ENCODE data around the gene NUMB.

Gene NUMB

DNA sequence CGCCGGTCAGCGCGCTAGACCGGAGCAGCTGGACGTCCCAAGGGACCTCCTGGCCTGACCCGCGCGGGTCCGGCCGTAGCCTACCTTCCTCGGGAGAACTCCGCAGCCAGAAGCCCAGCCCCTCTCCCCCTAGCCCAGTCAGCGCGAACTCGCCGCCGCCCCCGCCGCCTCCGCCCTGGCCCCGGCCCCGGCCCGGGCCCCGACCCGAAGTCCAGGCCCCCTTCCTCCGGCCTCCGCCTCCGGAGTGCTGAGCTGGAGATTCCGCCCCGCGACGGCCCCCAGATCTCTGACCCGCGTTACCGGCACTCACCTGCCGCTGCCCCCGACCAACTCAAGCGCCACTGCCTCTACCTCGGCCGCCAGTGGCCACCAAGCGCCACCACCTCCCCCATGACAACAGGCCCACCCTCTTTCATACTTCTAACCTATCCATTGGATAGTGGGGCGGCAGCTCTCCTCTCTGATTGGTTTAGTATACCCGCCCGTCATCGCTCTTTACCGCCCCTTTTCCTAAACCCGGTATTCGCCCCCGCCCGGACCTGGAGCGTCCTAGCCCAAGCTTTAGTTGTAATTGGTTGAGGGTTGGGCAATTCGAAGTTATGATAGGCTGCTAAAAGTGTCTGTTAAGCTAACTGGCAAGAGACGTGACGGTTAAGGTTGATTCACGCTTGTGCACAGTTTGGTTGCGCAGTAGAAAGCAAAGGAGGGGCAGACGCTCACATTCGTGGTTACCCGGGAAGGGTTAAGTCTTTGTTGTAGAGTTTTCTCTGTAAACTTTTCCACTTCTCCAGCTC is at the start of gene NUMB:
TSS of gene NUMB (minus strand) at position 364 of the 794 bp plus-strand sequence. CDS start 102,795 bp downstream, outside the sequence.
- peak; percentile 68 for DNase-seq (ENCODE audit: low read depth)

DNA sequence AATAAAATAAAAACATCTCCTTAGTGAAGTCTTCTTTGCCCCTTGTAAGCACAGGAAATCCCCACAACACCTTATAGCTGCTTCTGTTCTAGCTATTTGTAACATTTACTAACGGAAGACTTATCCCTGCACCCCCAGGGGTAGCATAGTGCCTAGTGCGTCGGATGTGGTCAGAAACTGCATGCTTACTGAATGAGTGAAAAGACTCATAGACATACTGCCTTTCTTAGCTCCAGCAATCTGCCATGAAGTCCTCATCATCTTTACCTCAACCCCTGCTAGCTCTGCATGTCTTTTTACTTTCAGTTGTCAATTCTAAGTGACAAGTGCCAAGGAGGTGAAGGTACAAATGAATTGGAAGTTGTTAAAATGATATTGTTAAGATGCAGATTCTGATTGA is 45.3 kb upstream of the NUMB start:
- DNase-seq (ENCODE audit: low read depth): no peak

DNA sequence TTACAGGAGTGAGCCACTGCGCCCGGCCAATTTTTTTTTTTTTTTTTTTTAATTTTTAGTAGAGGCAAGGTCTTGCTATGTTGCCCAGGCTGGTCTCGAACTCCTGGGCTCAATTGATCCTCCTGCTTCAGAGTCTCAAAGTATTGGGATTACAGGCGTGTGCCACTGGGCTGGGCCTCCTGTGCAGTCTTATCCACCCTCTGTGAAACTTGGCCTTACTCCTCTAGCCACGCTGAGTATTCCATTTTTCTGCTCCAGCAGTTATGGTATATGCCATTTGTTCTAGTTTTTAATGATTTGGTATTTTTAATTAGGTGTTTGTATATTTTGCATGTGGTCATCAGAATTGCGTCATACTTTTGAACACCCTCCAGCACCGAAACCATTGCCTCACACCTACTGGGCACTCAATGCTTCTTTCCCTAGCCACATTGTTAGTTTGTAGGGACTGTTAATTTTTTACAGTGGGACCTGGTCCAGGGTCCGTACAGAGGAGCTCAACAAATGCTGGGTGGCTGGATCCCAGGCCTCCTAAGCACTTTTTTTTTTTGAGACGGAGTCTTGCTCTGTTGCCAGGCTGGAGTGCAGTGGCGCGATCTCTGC is 43.8 kb upstream of the NUMB start:
- no peak for DNase-seq (ENCODE audit: low read depth)

DNA sequence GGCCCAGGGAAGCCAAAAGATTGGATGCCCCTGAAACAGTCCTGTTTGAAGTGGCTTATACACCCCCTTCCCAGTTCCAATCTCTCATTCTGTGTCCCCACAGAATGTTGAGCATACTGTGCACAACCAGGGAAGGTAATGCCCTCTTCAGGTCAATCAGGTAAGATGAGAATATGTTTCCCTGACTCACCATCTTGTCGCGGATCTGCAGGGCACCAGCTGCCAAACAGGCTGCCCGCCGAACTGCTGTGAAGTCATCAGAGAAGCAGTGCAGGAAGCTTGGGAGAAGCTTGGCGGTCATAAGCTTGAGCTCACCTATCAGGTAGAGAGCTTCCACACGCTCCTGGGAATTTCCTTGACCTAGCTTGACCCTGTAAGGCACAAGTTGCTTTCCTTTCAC is 42.0 kb upstream of the NUMB start:
- DNase-seq (ENCODE audit: low read depth): no peak

DNA sequence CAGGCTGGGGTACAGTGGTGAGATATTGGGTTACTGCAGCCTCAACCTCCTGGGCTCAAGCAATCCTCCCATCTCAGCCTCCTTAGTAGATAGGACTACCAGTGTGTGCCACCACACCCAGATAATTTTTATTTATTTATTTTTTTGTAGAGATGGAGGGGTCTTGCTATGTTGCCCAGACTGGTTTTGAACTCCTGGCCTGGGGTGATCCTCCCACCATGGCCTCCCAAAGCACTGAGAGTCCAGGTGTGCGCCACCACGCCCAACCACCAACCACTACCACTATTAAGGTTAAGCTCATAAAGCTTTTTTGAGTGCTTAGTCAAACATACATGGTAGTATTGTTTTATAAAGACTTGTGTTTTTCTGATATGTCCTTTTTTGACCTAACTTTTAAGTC is 36.2 kb upstream of the NUMB start:
- DNase-seq (ENCODE audit: low read depth): no peak

DNA sequence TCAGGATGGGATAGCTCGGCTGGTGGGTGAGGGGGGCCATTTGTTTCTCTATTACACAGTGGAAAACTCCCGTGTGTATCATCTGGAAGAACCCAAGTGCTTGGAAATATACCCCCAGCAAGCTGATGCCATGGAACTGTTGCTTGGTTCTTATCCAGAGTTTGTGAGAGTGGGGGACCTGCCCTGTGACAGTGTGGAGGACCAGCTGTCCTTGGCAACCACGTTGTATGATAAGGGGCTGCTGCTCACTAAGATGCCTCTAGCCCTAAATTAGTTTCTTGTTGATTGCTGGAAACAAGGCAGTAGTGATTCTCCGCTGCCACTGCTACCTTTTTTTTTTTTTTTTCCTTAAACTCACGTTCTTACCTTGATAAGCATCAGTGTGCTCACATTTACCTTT is 34.3 kb upstream of the NUMB start:
- no peak for DNase-seq (ENCODE audit: low read depth)

DNA sequence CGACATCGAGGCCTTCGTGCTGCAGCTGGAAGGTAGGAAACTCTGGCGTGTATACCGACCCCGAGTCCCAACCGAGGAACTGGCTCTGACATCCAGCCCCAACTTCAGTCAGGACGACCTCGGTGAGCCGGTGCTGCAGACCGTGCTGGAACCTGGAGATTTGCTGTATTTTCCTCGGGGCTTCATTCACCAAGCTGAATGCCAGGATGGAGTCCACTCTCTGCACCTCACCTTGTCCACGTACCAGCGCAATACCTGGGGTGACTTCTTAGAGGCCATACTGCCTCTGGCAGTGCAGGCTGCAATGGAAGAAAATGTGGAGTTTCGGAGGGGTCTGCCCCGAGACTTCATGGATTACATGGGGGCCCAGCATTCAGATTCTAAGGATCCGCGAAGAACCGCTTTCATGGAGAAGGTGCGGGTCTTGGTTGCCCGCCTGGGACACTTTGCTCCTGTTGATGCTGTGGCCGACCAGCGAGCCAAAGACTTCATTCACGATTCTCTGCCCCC is 33.8 kb upstream of the NUMB start:
- no peak for DNase-seq (ENCODE audit: low read depth)

DNA sequence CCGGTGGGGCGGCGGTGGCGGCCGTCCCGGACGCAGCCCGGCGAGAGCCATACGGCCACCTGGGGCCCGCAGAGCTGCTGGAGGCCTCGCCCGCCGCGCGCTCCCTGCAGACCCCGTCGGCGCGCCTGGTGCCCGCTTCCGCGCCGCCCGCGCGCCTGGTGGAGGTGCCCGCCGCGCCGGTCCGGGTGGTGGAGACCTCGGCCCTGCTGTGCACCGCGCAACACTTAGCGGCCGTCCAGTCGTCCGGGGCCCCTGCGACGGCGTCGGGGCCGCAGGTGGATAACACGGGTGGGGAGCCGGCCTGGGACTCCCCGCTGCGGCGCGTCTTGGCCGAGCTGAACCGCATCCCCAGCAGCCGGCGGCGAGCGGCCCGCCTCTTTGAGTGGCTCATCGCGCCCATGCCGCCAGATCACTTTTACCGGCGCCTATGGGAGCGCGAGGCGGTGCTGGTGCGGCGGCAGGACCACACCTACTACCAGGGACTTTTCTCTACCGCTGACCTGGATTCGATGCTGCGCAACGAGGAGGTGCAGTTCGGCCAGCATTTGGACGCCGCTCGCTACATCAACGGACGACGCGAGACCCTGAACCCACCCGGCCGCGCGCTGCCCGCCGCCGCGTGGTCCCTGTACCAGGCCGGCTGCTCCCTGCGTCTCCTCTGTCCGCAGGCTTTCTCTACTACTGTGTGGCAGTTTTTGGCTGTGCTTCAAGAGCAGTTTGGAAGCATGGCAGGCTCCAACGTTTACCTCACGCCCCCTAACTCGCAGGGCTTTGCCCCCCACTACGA is 33.1 kb upstream of the NUMB start:
- DNase-seq (ENCODE audit: low read depth): peak; percentile 39

DNA sequence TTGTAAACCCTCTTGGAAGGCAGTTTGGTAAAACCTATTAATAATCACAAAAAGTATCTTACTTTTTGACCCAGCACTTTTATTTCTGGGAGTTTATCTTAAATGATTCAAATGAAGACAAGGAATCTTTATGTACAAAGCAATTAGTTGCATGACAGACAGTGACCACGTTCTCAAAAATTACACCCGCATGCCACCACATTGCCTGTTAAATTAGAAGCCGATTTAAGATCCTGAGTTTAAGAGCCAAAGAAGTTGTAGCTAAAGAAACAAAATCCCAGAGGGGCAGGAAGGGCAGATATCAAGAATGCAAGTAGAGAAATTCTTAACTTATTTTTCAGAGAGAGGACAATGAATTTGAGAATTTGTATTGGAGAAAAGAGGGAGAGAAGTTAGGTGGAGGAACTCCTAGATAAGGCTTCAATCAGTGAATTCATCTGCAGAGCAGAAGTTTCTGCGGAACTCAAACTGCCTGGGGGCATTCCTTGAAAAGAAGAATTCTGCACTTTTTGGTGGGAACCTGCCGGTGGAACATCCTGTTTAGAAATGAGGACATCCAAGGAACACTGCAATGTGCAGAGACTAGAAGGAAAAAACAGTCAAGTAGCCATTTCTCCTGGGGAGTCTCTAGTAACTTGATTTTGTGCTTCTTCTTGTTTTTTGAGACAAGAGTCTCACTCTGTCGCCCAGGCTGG is 31.3 kb upstream of the NUMB start:
- DNase-seq (ENCODE audit: low read depth): no peak

DNA sequence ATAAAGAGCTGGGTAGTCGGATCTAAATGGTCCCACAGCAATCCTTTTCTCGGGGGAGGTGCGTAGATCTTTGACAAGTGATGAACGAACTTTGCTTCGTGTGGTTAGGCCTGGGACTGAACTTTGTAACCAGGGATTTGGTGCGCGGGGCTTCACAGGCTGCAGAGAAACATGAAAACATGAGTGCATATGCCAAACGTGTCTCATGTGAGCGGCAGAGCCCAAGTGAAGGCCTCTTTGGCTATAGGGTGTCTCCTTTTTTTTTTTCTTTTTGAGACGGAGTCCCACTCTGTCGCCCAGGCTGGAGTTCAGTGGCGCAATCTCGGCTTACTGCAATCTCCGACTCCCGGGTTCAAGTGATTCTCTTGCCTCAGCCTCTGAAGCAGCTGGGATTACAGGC is 20.3 kb upstream of the NUMB start:
- DNase-seq (ENCODE audit: low read depth): no peak

DNA sequence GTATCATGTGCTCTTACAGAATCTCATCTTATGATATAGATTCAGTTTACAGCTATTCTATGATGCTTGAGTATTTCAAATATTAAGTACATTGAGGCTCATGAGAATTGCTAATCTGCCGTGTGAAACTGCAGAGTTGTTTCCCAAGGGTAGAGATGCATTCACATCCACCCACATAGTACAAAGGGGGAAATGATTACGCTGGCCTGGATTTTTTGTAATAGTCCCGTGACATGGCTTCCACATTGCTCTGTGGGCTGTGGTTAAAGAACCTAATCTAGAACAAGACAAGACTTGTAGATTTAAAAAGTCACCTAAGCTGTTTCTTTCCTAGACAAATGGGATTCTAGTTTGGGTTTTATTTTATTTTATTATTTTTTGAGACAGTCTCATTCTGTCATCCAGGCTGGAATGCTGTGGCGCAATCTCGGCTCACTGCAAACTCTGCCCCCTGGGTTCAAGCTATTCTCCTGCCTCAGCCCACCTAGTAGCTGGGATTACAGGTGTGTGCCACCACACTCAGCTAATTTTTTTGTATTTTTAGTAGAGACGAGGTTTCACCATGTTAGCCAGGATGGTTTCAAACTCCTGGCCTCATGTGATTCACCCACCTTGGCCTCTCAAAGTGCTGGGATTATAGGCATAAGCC is 19.4 kb upstream of the NUMB start:
- no peak for DNase-seq (ENCODE audit: low read depth)

DNA sequence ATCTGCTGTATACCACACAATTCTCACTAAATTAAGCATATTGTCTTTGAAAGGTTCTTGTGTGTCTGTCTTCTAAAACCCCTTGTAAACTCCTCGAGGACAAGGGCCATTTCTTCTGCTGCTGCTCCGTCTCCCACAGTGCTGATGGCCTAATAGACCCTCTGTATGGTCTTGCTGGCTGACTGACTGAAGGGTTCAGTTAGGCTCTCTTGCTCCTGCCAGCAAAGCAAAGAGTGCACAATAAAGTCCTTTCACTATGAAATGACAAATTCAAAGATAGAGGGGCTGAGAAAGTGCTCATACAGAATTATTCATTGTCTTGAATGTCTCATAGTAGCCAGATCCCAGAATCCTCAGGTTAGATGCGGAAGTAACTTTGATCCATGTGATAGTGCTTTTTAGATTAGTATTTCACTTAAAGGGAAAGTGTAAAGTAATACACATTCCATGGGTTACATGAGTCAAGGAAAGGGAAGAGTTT is 18.1 kb upstream of the NUMB start:
- no peak for DNase-seq (ENCODE audit: low read depth)

DNA sequence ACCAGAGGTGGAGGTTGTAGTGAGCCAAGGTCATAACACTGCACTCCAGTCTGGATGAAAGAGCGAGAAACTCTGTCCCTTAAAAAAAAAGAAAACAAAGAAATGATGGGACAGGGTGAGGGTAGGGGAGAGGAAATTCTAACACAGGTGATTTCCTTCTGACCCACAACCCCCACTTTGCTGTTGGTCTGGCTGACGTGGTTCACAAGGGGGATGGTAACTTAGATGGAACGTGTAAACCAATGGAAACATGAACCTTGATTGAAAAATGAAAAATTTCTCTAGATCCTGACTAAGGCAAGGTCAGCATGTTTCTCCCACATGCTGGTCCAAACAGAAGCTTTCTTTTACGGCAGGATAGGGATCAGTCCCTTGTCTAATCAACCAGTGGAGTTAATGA is 16.6 kb upstream of the NUMB start:
- no peak for DNase-seq (ENCODE audit: low read depth)

DNA sequence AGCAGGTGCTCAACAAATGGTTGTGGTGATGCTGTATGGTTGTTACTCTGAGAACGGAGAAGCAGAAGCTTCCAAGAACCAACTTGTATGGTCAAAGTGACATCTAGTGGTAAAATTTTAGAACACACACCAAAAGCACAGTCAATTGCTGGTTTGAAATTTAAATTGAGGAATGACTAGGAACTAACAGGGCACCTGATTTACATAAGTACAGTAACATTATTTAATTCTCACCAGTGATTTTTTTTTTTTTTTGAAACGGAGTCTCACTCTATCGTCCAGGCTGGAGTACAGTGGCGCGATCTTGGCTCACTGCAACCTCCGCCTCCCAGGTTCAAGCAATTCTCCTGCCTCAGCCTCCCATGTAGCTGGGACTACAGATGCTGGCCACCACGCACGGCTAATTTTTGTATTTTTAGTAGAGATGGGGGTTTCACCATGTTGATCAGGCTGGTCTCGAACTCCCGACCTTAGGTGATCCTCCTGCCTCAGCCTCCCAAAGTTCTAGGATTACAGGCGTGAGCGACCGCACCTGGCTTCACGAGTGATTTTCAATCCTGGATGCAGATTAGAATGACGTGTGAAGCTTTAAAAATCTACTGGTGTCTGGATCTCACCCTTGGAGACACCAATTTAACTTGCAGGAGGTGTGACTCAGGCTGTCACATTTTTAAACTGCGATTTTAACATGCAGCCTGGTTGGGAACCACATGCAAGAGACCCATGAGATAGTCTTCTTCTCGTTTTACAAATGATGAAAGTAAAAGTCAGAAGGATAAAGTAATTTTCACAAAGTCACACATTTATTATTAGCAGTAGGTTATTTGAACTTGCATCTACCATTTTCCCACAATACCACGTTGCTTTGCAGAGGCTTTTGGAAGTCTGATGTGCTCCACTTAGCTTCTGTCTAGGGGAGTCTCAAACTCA is 14.1 kb upstream of the NUMB start:
- DNase-seq (ENCODE audit: low read depth): no peak

DNA sequence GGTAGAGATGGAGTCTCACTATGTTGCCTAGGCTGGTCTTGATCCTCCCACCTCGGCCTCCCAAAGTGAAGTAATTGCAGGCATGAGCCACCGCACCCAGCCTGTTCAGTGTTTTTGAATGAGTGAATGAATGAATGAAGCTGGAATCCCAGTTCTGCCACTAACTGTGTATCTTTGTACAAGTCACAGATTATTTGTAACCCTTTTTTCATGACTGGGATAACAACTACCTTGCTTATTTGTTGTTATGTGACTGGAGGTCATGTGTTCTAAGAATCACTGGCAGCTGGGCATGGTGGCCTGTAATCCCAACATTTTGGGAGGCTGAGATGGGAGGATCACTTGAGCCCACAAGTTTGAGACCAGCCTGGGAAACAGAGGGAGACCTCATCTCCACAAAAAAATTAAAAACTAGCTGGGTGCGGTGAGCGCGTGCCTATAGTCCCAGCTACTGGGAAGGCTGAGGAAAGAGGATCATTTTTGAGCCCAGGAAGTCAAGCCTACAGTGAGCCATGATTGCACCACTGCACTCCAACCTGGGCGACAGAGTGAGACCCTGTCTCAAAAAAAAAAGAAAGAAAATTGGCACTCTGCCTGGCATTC is 13.3 kb upstream of the NUMB start:
- DNase-seq (ENCODE audit: low read depth): no peak

DNA sequence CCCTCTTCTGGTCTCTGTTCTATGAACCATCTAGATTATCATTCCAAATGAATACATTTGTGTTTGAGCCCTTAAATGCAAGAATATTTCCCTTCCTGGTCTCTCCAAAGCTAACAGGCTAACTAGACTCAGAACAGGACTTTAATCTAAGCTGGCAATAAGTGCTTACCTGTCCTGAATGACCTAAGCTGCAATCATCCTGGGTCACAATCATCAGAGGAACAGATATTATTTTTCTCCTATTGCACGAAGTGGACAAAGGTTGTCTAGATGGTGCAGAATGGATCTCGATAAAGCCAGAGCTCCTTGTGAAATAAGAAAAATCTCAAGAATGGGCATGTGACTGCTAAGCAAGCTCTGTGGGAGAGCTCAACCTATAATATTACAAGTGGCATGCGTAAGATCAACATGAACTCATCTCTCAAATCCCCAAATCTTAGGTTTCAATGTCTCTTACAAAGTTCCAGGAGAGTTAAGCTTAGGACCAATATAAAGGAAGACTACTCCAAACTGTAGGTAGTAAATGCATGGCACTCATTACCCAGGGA is 10.6 kb upstream of the NUMB start:
- no peak for DNase-seq (ENCODE audit: low read depth)

DNA sequence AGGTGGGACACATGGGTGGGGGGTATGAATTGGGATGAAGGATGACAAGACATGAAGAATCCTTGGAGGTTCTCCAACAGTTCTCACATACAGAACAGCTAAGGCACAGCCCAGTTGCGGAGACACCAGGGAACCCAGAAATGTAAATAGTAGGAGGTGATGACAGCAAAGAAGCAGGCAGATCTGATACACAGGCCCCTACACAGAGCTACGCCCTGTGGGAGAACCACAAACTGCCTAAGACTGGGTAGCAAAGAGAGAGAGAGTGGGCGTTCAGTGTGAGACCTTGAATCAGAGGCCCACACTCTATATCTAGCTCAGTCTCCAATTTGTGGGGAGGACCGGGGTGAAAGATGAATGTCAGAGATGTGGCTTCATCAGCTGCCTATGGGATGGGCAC is 9.5 kb upstream of the NUMB start:
- no peak for DNase-seq (ENCODE audit: low read depth)

DNA sequence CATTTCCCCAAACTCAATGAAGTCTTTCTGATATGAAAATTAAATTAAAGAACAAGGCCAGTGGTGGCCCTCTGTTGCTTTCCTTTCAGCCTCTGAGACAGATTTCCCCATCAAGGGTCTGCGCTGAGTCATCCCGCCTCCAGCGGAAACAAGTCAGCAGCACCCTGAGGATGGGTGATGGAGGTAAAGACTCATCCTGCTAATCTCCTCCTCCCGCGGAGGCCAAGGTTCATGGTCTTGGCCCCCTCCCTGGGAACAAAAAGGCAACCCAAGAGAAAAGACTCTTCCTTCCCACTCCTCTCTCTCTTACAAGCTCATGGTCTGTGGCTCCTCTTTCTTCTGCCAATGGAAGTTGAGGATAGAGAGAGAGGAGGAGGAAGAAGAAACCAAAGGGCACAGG is 9.0 kb upstream of the NUMB start:
- DNase-seq (ENCODE audit: low read depth): peak; percentile 9

DNA sequence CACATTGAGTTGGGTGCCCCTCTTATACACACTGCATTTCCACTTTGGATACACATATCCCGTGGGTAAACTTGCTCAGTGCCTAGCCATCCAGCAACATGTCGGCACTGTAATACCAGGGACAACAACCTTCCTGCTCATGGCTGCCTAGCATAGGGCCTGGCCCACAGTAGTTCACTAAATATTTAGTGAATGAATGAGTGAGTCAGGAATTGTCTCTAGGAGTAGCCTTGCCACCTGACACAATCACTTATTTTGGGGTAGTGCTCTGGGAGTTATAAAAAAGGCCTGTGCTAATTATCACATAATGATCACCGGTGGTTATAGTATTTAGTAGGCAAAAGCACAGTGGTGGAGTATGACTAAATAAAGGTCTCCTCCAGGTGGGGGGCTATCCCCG is 8.5 kb upstream of the NUMB start:
- no peak for DNase-seq (ENCODE audit: low read depth)

Data from stimulated activated CD8-positive, alpha-beta memory T cell treated with anti-CD3 and anti-CD28 coated beads, Interleukin-15, amount 100 ng/mL, for 24 hours (primary cell).